Endothelial cell of coronary artery (primary cell): ENCODE data around the gene SLIT2. TPM values are rescaled to one million over a fixed set of nuclear protein-coding genes. Genes with fewer than 3 reads are reported as not detected.

Experiments
- total RNA-seq: library from RNA; depleted of rRNA; stranded (reverse); fragments of >200 nt; gene quantifications from 2 replicates; pipeline ENCODE4 v1.2.3, GENCODE V29; 2014

The SLIT2 gene
- 22.2 and 36.4 TPM in 2 replicates for total RNA-seq

GRCh38 chr4:20251796-20252655, at the start of gene SLIT2:
Gene SLIT2 (plus strand): TSS chr4:20251905. CDS start chr4:20253816, 1,911 bp downstream.

